Esophagus squamous epithelium (tissue), 5 donors: ENCODE results near the gene CXXC5. TPM values are rescaled to one million over a fixed set of nuclear protein-coding genes. Genes with fewer than 3 reads are reported as not detected.
A peak's percentile ranks its signal among the peaks of the same experiment; 100 is the strongest.
"Not testable (repeated sequence)": the region's sequence is repeated elsewhere in the genome, so short reads cannot be mapped to it uniquely, and the experiment has no call there.

Source experiments
- DNase-seq: peaks from one replicate; lab custom pipeline; 2025; lab: John Stamatoyannopoulos, UW
- H3K27ac ChIP-seq, 4 donors: fragments of 200-600 bp; sonication (generic); one replicate each; pipeline ENCODE4 v1.5.1; 2016 to 2019; ENCODE audit warnings: mild to moderate bottlenecking in 1 of 4
- H3K27me3 ChIP-seq, 4 donors: fragments of 200-600 bp; sonication (generic); 1 replicate in 3 of 4; 2 replicates in 1 of 4; pipeline versions ENCODE4 v1.5.1 to v1.6.0; 2017 to 2021; ENCODE audit warnings: antibody characterized with exemption in 1 of 4
- H3K36me3 ChIP-seq, 3 donors: fragments of 200-600 bp; sonication (generic); one replicate each; pipeline ENCODE4 v1.5.1; 2016 to 2019
- H3K4me1 ChIP-seq, 3 donors: fragments of 200-600 bp; sonication (generic); one replicate each; pipeline ENCODE4 v1.5.1; 2017 to 2019
- H3K4me3 ChIP-seq, 4 donors: fragments of 200-600 bp; sonication (generic); 1 replicate in 3 of 4; 2 replicates in 1 of 4; pipeline ENCODE4 v1.5.1; 2016 to 2019; ENCODE audit warnings: mild to moderate bottlenecking in 2 of 4, moderate library complexity in 1 of 4
- H3K9me3 ChIP-seq, 3 donors: fragments of 200-600 bp; sonication (generic); one replicate each; pipeline ENCODE4 v1.5.1; 2016 to 2019
- CTCF ChIP-seq, 6 experiments: fragments of 450-650 bp in 4 of 6; fragments of 200-600 bp in 2 of 6; sonication (generic) in 2 of 6; IDR thresholded peaks; one replicate each; pipeline ENCODE4 v1.5.1; 2016 to 2019; ENCODE audit warnings: antibody characterized with exemption in 6 of 6, mild to moderate bottlenecking in 4 of 6, moderate library complexity in 4 of 6
- POLR2A ChIP-seq, 4 donors: fragments of 450-650 bp; IDR thresholded peaks; one replicate each; pipeline ENCODE4 v1.6.1; 2017; ENCODE audit warnings: antibody characterized with exemption in 4 of 4, mild to moderate bottlenecking in 4 of 4, moderate library complexity in 3 of 4
- WGBS, 2 donors: methylation state at CpG; one replicate each; pipeline ENCODE4 v1.1.5; 2018; 5-methylcytosine and 5-hydroxymethylcytosine counted together
- intact Hi-C: fragments of 100-400 bp; cut with DNase I; formaldehyde crosslinking; loops from one replicate; pipeline ENCODE4 v1.15.0; 2022
- total RNA-seq, 4 donors: library from RNA; depleted of rRNA; stranded (reverse); fragments of >200 nt; gene quantifications; one replicate each; pipeline ENCODE4 v1.1.0, GENCODE V29; 2016
- donor health status: DM: yes; HTN: yes; CAD: no.

The CXXC5 gene
- total RNA-seq, 4 donors from 2014 or later, result 13.9 to 40.4 (median 22.9) TPM

GRCh38 chr5:139611703-139612584 lies 36.2 kb upstream of the CXXC5 start:
- Histone ChIP-seq H3K4me3 (no peak overlapping the region), H3K9me3 (no peaks in the 10 kb centered on the region), H3K27me3 (no peaks in the 10 kb centered on the region), H3K4me1 (peaks cover 5 to 31% (median 6%) of the 10 kb centered on the region in 3 donors), H3K27ac (peak overlapping the region in 1 of 4 donors; percentile 19), H3K36me3 (peaks cover 0 to 67% (median 0%) of the 10 kb centered on the region in 3 donors)
- intact Hi-C loops, result no loop called here
- DNase-seq, result no peak
- WGBS, 2 donors, result 82 to 87% methylated on average over 5 of the region's 5 CpGs
- TF ChIP-seq POLR2A (IDR thresholded peaks at IDR 0.05) (no peak), CTCF (IDR thresholded peaks at IDR 0.05) (no peak)

- Histone ChIP-seq H3K27ac (no peak overlapping the region), H3K27me3 (no peaks in the 10 kb centered on the region), H3K9me3 (no peaks in the 10 kb centered on the region), H3K4me3 (no peak overlapping the region), H3K4me1 (no peaks in the 10 kb centered on the region), H3K36me3 (peaks cover 9 to 100% (median 15%) of the 10 kb centered on the region in 3 donors)
- TF ChIP-seq CTCF (IDR thresholded peaks at IDR 0.05) (no peak), POLR2A (IDR thresholded peaks at IDR 0.05) (no peak)
- 75 to 77% methylated on average over 5 of the region's 5 CpGs for WGBS, 2 donors
- DNase-seq, result no peak
- intact Hi-C loops, result no loop called here
Observed at GRCh38 chr5:139619861-139620260, 28.3 kb upstream of the CXXC5 start.

DNA sequence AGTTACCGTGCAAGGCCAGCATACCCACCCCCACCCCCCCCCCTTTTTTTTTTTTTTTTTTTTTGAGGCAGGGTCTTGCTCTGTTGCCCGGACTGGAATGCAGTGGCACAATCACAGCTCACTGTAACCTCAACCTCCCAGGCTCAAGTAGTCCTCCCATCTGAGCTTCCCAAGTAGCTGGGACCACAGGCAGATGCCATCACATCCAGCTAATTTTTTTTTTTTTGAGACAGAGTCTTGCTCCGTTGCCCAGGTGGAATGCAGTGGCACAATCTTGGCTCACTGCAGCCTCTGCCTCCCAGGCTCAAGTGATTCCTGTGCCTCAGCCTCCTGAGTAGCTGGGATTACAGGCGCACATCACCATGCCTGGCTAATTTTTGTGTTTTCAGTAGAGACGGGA lies 22.8 kb upstream of the CXXC5 start:
- 88 to 94% methylated on average over 5 of the region's 5 CpGs for WGBS, 2 donors
- intact Hi-C loops, result not testable (repeated sequence)

GRCh38 chr5:139630855-139631254 lies 17.3 kb upstream of the CXXC5 start:
- TF ChIP-seq CTCF (IDR thresholded peaks at IDR 0.05) (no peak), POLR2A (IDR thresholded peaks at IDR 0.05) (no peak)
- intact Hi-C loops, result loop anchor here (5.0 kb wide), 1 partner anchor 56 kb away; no protein-coding TSS in a partner anchor

More for the DNA sequence above, 22.8 kb upstream of the CXXC5 start:
- DNase-seq, H3K9me3 ChIP-seq, H3K27me3 ChIP-seq, H3K27ac ChIP-seq, H3K4me1 ChIP-seq, H3K4me3 ChIP-seq: not testable (repeated sequence)
- H3K36me3 ChIP-seq, result peaks cover 8 to 100% (median 10%) of the 10 kb centered on the region in 3 donors

DNA sequence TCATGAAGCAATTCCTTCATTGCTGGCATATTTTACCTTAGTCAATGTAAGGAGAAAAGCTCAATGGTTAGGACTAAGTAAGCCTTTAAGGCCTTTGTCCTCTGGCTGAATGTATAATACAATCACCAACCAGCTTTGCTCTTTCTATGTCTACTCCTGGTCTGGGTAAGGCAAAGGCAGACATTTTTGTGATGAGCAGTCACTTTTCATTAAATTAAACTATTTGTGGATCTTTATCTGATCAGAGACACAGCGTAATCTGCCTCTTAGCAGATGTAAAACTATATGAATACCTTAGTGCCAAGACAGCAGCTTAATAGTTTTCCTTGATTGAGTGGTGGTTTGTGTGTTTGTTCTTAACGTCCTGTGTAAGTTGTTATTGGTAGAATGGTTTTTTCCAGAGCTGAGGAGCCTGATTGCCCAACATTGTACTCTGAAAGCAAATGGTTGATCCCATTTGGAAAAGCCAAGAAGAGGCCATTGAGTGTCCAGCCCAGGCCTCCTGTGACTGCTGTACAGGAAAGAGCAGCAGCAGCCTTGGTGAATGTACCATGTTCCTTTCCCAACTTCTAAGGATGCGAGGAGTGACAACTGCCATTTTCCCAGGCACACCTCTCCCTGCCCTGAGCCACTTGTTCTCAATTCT lies 16.5 kb upstream of the CXXC5 start:
- 72 to 77% methylated on average over 3 of the region's 3 CpGs for WGBS, 2 donors
- Histone ChIP-seq H3K9me3 (no peaks in the 10 kb centered on the region), H3K4me3 (no peak overlapping the region), H3K36me3 (peaks cover 0 to 53% (median 4%) of the 10 kb centered on the region in 3 donors), H3K27me3 (no peaks in the 10 kb centered on the region), H3K4me1 (peaks cover 15 to 30% (median 16%) of the 10 kb centered on the region in 3 donors), H3K27ac (no peak overlapping the region)
- intact Hi-C loops, result loop anchor here (2.0 to 5.0 kb wide), 2 partner anchors 56 to 133 kb away; no protein-coding TSS in a partner anchor
- TF ChIP-seq POLR2A (IDR thresholded peaks at IDR 0.05), result no peak
- DNase-seq, result no peak

More at GRCh38 chr5:139630855-139631254, 17.3 kb upstream of the CXXC5 start:
- DNase-seq, result no peak
- Histone ChIP-seq H3K27ac (no peak overlapping the region), H3K36me3 (peaks cover 2 to 61% (median 4%) of the 10 kb centered on the region in 3 donors), H3K4me3 (no peak overlapping the region), H3K4me1 (peaks cover 7 to 22% (median 8%) of the 10 kb centered on the region in 3 donors), H3K27me3 (no peaks in the 10 kb centered on the region), H3K9me3 (no peaks in the 10 kb centered on the region)
